Mucosa of stomach (tissue), 1 donor: ENCODE data around the gene MED10.

Experiments used
- H3K27me3 ChIP-seq: one replicate; pipeline ENCODE4 v1.7.0; 2013; ENCODE audit warnings: mild to moderate bottlenecking, low read length; ENCODE audit not compliant: control insufficient read depth, insufficient read depth
- H3K36me3 ChIP-seq: one replicate; pipeline ENCODE4 v1.7.0; 2013; ENCODE audit warnings: low read length; ENCODE audit not compliant: control insufficient read depth, insufficient read depth
- H3K4me1 ChIP-seq: one replicate; pipeline ENCODE4 v1.7.0; 2013; ENCODE audit warnings: mild to moderate bottlenecking, low read length; ENCODE audit not compliant: control insufficient read depth, insufficient read depth
- H3K4me3 ChIP-seq: one replicate; pipeline ENCODE4 v1.7.0; 2013; ENCODE audit warnings: low read length
- H3K9ac ChIP-seq: one replicate; pipeline ENCODE4 v1.7.0; 2013; ENCODE audit warnings: mild to moderate bottlenecking, low read length, moderate library complexity
- H3K9me3 ChIP-seq: one replicate; pipeline ENCODE4 v1.7.0; 2013; ENCODE audit warnings: mild to moderate bottlenecking, low read length, moderate library complexity; ENCODE audit not compliant: control insufficient read depth
- donor health status: Pancreatic carcinoma.

The MED10 gene

DNA sequence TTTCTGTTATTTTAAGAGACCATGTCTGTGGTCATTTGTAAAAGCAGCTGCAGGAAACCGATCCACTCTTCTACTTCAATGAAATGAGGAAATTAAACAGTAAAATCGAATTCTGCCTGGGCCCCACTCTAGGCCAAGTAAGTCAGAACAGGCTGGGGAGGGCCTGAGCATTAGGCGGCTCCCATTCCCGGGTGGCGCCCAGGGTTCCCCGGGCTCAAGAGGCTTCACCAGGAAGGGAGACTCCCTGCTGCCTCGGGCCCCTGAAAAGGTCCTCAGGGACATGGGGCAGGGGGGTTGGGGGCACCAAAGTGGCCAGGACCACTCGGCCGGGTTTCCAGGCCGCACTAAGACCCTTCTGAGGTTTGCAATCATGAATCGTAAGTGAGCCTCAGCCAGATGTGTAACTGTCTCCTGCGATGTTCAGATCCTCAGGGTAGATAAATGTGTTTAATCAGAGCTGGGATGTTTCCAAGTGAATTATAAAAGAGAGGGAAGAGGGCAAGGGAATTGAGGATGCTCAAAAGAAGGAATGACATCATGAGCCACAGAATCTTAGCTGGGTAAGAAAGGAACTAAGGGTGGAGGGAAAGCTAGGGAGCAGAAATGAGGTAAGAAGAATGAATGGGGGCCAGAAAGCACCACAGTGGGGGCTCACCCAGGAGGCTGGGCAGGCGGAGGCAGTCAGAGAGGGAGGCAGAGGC is 24.6 kb downstream of the MED10 start:
- Histone ChIP-seq H3K9me3 (no peaks in the 10 kb centered on the region), H3K36me3 (no peaks in the 10 kb centered on the region), H3K4me1 (peaks cover 7% of the 10 kb centered on the region), H3K27me3 (no peaks in the 10 kb centered on the region), H3K9ac (no peak overlapping the region), H3K4me3 (no peak overlapping the region)

DNA sequence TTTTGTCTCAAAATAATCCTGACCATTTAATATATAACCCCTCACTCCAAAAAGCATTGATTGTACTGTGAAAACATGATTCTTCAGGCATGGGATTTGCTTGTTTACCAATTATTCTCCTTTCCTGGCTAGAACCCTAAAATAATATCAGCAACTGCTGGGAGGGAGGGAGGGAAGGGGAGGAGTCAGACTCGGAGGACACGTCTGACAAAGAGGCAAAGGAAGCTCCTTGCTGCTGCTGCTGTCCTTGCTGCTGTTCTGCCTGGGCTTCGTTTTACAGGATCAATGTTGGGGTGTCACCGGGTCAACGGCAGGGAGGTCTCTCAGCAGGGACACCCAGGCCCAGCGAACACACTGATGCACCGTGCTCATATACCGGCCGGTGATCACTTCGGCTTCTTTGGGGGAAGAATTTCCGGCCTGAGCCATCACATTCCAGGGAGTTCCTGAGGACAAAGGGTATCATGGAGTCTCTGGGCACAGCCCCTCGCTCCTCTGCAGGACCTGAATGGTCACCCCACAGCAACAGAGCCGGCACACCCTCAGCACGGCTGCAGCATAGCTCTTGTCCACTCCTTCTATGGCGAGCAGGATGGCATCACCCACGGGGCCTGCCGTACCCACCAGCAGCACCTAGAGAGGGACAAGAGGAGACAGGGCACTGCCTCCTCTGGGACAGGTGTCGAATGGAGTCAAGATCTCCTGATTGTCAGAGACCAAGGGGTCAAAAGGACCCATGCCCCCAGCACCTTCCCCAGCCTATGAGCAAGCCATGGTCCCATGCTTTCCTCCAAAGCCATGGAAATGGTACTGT is 27.9 kb downstream of the MED10 start:
- Histone ChIP-seq H3K4me1 (peaks cover 8% of the 10 kb centered on the region), H3K27me3 (no peaks in the 10 kb centered on the region), H3K36me3 (no peaks in the 10 kb centered on the region), H3K9me3 (no peaks in the 10 kb centered on the region), H3K4me3 (no peak overlapping the region), H3K9ac (no peak overlapping the region)

DNA sequence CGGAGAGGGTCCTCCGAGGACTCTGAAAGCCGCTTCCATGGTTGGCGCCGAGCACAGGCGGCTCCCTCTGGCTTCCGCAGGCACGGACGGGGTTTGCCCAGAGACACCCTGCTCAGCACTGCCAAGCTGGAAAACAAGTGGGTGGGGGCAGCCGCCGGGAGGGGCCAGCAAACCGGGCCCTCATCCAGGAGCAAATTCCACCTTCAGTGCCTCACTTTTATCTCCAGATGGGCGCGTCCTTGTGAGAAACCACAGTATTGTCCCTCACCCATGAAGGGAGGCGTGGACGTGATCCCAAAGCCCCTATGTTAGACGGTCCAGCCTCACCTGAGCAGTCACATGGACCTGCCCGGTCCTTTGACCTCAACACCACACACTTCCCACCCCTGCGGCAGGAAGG is 29.0 kb downstream of the MED10 start:
- H3K27me3 ChIP-seq = no peaks in the 10 kb centered on the region
- peaks cover 8% of the 10 kb centered on the region for H3K4me1 ChIP-seq
- H3K36me3 ChIP-seq = no peaks in the 10 kb centered on the region
- H3K9ac ChIP-seq = no peak overlapping the region
- H3K4me3 ChIP-seq = no peak overlapping the region
- H3K9me3 ChIP-seq = no peaks in the 10 kb centered on the region

DNA sequence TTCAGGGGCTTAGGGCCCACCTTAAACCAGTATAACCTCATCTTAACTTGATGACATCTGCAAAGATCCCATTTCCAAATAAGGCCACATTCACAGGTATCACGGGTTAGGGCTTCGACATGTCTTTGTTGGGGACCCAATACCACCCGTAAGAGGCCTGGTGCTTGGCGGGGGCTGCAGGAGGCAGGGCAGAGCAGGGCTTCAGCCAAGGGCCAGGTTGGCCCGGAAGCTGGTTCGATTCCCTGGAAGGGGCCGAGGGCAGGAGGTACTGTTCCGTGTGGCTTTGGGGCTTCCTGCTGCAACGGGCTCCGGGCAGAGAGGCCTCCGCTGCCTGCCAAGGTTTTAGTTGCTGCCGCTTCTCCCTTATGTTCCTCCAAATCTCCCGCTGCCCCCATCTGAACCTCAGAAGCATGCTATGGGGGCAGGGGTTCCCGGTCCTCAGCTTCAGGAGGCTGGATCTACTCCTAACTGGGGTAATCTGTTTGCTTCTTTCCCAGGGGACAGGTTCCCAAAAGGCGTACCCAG is 29.8 kb downstream of the MED10 start:
- no peaks in the 10 kb centered on the region for H3K36me3 ChIP-seq
- H3K4me3 ChIP-seq = no peak overlapping the region
- H3K4me1 ChIP-seq = peaks cover 8% of the 10 kb centered on the region
- no peaks in the 10 kb centered on the region for H3K9me3 ChIP-seq
- H3K9ac ChIP-seq = no peak overlapping the region
- no peaks in the 10 kb centered on the region for H3K27me3 ChIP-seq

DNA sequence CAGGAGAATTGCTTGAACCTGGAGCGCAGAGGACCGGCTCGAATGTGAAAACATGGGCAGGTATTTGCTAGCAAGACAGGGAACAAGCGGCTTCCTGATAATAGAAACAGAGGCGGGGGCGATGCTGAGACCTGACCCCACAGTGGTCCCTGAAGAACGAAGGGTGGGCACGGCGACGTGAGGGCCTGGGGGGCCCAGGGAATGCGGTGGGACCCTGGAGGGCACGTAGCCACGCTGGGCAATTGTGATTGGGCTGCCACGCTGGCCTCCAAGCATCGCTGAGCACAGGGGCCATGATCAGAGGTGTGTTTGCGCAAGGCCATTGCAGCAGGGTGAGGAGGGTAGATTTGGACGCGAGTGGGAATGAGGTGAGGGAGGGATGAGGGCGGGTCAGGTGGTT is 30.7 kb downstream of the MED10 start:
- peaks cover 8% of the 10 kb centered on the region for H3K4me1 ChIP-seq
- H3K9ac ChIP-seq = no peak overlapping the region
- no peaks in the 10 kb centered on the region for H3K27me3 ChIP-seq
- H3K36me3 ChIP-seq = no peaks in the 10 kb centered on the region
- H3K9me3 ChIP-seq = no peaks in the 10 kb centered on the region
- no peak overlapping the region for H3K4me3 ChIP-seq

DNA sequence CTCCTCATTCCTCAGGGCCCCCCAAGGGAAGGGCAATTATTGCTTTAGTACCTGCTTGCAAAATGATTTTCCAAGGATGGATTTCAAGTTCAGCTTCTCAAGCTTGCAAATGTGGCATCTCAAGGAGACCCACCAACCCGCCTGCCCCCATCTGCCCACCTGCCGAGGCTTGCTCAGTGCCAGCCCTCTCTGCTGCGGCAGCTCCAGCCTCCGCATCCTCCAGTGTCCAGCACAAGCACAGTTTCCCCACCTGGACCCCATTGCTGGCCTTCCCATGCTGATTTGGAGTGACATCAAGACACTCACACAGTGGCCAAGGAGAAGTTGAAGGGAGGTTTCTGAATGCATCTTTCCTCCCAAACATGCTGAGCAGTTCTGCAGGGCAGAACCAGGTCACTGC is 31.2 kb downstream of the MED10 start:
- Histone ChIP-seq H3K36me3 (no peaks in the 10 kb centered on the region), H3K27me3 (no peaks in the 10 kb centered on the region), H3K4me1 (peaks cover 8% of the 10 kb centered on the region), H3K4me3 (no peak overlapping the region), H3K9me3 (no peaks in the 10 kb centered on the region), H3K9ac (no peak overlapping the region)

DNA sequence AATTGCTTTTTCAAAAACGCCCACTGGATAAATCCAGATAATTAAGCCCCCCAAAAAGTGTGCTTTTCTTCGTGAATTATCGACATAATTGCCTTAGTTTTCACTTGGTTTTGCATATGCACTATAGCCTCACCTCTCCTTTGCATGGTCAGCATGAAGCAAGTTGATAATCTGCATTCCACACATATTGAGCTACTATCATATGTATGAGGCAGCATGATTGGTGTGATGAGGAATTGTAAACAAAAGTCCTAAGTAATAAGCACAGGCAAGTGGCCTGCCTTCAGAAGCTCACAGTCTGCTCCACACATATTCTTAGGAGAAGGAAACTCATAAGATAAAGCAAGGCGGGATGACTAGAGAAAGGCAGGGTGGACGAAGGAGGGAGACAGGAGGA is 33.8 kb downstream of the MED10 start:
- H3K27me3 ChIP-seq = no peaks in the 10 kb centered on the region
- no peaks in the 10 kb centered on the region for H3K9me3 ChIP-seq

DNA sequence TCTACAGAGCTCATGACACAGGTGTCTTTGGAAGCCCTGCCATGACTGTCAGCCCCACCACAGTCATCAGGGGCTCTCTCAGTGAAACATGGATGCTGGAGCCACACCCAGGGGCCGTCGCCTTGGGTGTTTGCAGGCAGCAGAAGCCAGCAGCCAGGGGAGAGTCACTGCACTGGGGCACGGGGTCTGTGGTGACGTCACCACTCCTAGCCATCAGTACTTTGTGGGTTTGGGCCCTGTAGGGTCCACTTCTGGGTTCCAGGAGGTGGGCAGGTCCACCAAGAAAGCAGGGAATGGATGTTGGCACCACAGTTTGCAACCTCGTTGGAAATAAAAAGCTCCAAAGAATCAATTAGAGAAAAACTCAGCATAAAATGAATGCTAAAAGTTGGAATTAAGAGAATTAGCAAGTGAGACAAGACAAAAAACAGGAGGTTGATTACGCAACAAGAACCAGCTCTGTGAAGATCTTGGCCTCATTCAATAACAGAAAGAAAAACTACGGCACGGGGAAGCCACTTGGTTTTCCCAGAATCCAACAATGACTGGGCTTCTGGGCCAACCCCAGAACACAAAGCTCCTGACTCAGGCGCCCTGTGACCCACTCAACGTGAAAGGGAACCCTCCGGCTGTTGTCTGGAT is 34.3 kb downstream of the MED10 start:
- H3K4me3 ChIP-seq = no peak overlapping the region
- H3K36me3 ChIP-seq = no peaks in the 10 kb centered on the region
- no peaks in the 10 kb centered on the region for H3K27me3 ChIP-seq
- no peak overlapping the region for H3K9ac ChIP-seq
- no peaks in the 10 kb centered on the region for H3K9me3 ChIP-seq
- peaks cover 4% of the 10 kb centered on the region for H3K4me1 ChIP-seq

More for the DNA sequence above, 33.8 kb downstream of the MED10 start:
- Histone ChIP-seq H3K4me1 (peaks cover 8% of the 10 kb centered on the region), H3K9ac (no peak overlapping the region), H3K4me3 (no peak overlapping the region), H3K36me3 (no peaks in the 10 kb centered on the region)

DNA sequence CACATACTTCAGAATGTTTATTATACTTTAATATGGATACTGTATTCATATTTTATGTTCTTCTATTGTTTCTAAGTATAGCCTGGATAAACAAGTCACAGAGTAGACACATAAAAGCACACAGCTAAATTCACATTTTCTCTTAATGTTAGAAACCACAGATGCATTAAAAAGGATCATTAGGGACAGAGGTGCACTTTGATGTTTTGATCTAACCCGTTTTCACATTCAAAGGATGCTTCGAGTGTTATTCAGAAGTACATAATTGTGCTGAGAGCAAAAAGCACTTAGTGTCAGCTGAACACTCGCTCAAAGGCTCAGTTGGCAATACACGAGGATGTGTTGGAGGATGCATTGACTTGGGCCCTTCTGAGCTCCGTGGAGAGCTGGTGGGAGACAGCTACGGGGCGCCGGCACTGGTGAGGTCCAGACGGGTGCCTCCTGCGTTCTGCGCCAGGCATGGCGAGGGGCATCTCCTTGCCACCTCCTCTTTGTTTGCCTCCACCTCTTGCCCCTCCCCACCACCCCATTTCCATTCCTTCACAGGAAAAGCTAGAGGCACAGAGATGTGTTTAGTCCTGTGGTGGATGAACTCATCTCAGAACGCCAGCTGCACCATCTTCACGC is 35.5 kb downstream of the MED10 start:
- Histone ChIP-seq H3K36me3 (no peaks in the 10 kb centered on the region), H3K27me3 (no peaks in the 10 kb centered on the region), H3K4me3 (no peak overlapping the region), H3K9ac (no peak overlapping the region), H3K4me1 (no peaks in the 10 kb centered on the region), H3K9me3 (no peaks in the 10 kb centered on the region)

DNA sequence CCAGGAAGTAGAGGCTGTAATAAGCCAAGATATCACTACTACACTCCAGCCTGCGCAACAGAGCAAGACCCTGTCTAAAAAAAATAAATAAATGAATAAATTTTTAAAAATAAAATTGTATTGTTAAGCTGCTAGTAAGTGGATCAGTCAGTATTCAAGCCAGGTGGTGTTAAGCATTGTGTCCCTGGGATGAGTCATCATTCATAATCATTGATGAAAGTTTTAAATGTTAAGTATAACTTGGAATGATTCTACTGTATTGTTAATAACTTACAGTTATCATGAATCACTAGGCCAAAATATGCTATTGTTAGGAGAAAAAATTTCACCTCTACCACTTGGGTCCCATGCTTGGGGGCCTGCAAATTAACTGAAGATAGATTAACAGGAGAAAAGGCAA is 38.2 kb downstream of the MED10 start:
- Histone ChIP-seq H3K9me3 (no peaks in the 10 kb centered on the region), H3K4me3 (no peak overlapping the region), H3K36me3 (no peaks in the 10 kb centered on the region), H3K27me3 (no peaks in the 10 kb centered on the region), H3K4me1 (no peaks in the 10 kb centered on the region), H3K9ac (no peak overlapping the region)

DNA sequence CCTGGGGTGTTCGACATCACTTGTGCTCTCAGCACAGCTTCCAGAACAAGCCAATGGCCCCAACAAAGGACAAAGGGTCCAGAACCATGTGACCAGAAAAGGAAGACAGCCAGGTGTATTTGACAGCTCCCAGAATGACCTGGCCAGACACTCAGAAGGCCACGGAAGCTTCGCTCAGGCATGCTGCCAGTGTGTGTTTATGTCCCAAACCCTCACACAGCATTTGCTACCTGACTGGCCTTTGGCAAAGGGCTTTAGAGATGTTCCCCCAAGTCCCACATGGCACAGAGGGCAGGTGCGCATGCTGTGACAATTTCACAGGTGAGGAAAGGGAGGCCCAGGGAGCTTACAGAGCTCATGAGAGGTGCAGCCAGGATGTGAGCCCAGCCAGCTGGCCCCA is 39.5 kb downstream of the MED10 start:
- H3K4me3 ChIP-seq = no peak overlapping the region
- H3K9me3 ChIP-seq = no peaks in the 10 kb centered on the region
- no peaks in the 10 kb centered on the region for H3K4me1 ChIP-seq
- no peaks in the 10 kb centered on the region for H3K27me3 ChIP-seq
- H3K36me3 ChIP-seq = no peaks in the 10 kb centered on the region
- no peak overlapping the region for H3K9ac ChIP-seq

DNA sequence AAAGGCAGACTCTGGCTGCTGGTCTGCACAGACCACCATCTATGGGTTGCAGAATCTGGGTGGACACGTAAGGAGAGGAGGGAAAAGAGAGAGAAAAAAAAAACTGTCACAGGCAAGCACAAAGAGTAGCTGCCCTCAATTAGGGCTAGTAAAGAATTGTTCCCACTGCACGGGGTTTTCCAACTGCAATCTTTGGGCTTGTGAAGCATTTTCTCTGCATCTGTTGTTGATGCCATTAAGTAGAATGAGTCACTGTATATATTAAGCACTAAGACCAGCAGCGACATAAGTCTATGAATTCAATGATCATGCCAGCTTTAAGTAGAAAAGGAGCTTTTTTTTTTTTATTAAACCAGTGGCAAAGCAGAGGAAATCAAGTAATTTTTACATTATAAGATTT is 40.2 kb downstream of the MED10 start:
- Histone ChIP-seq H3K4me3 (no peak overlapping the region), H3K27me3 (no peaks in the 10 kb centered on the region), H3K9ac (no peak overlapping the region), H3K4me1 (no peaks in the 10 kb centered on the region), H3K9me3 (no peaks in the 10 kb centered on the region), H3K36me3 (no peaks in the 10 kb centered on the region)
